IMR-90 (cell line): ENCODE data around the gene TSTD2. TPM values are rescaled to one million over a fixed set of nuclear protein-coding genes. Genes with fewer than 3 reads are reported as not detected.

Experiments used
- ATAC-seq: fragments of 200-7000 bp; cut with Tn5 transposase; 2 replicates; pipeline ENCODE4 v1.9.1; 2020; ENCODE audit warnings: low read depth, mild to moderate bottlenecking, moderate library complexity
- BruUV-seq: library from RNA; stranded (reverse); fragments of 400-500 nt; replicated peaks from 2 replicates; lab custom pipeline; 2021; lab: Mats Ljungman, UMichigan
- CTCF ChIA-PET: fragments of 300-600 bp; formaldehyde crosslinking; extraction: SDS; loops from one replicate; lab custom pipeline; 2021; ENCODE audit warnings: antibody characterized with exemption; lab: Yijun Ruan, JAX
- POLR2A ChIA-PET: fragments of 300-600 bp; sonication (Branson Sonifier 250); formaldehyde crosslinking; loops from one replicate; lab custom pipeline; 2022; ENCODE audit warnings: antibody characterized with exemption; ENCODE audit not compliant: unreplicated experiment; lab: Charles Lee
- DNase-seq: peaks from one replicate; pipeline ENCODE4 v3.0.0; 2013
- H2AFZ ChIP-seq: replicated peaks from 2 replicates; pipeline ENCODE3; 2013; ENCODE audit warnings: low read length, mild to moderate bottlenecking; ENCODE audit not compliant: poor library complexity
- H2AK5ac ChIP-seq: 2 replicates; pipeline ENCODE4 v1.6.1; 2013; ENCODE audit warnings: low read depth, low read length, inconsistent platforms
- H2AK9ac ChIP-seq: replicated peaks from 2 replicates; pipeline ENCODE3; 2013; ENCODE audit warnings: mild to moderate bottlenecking, low read depth, low read length, moderate library complexity; ENCODE audit not compliant: poor library complexity
- H2BK120ac ChIP-seq: 2 replicates; pipeline ENCODE4 v1.6.1; 2013; ENCODE audit warnings: low read depth, low read length, inconsistent platforms
- H2BK15ac ChIP-seq: 3 replicates; pipeline ENCODE4 v1.6.1; 2013; ENCODE audit warnings: low read depth, low read length, inconsistent platforms
- H2BK20ac ChIP-seq: 2 replicates; pipeline ENCODE4 v1.6.1; 2013; ENCODE audit warnings: low read depth, mild to moderate bottlenecking, inconsistent platforms, low read length, moderate library complexity
- H2BK5ac ChIP-seq: 2 replicates; pipeline ENCODE4 v1.6.1; 2013; ENCODE audit warnings: mild to moderate bottlenecking, low read depth, low read length, inconsistent platforms; ENCODE audit not compliant: poor library complexity, severe bottlenecking
- H3K14ac ChIP-seq: replicated peaks from 2 replicates; pipeline ENCODE4 v1.6.1; 2013; ENCODE audit warnings: low read depth, low read length, inconsistent platforms
- H3K18ac ChIP-seq: 2 replicates; pipeline ENCODE4 v1.6.1; 2013; ENCODE audit warnings: low read depth, low read length, control low read depth
- H3K23ac ChIP-seq: 2 replicates; pipeline ENCODE4 v1.6.1; 2013; ENCODE audit warnings: low read depth, low read length, inconsistent platforms
- H3K27ac ChIP-seq: 2 replicates; pipeline ENCODE4 v1.5.1; 2013; ENCODE audit warnings: mild to moderate bottlenecking, control low read depth, low read length; ENCODE audit not compliant: insufficient read depth
- H3K27me3 ChIP-seq: 2 replicates; pipeline ENCODE4 v1.6.1; 2013; ENCODE audit warnings: low read length; ENCODE audit not compliant: control insufficient read depth, insufficient read depth
- H3K36me3 ChIP-seq: 2 replicates; pipeline ENCODE4 v1.6.1; 2013; ENCODE audit warnings: low read length, mixed read lengths; ENCODE audit not compliant: control insufficient read depth, insufficient read depth
- H3K4ac ChIP-seq: 2 replicates; pipeline ENCODE4 v1.6.1; 2013; ENCODE audit warnings: low read depth, low read length, inconsistent platforms
- H3K4me1 ChIP-seq: 2 replicates; pipeline ENCODE4 v1.6.1; 2013; ENCODE audit warnings: low read length, mixed read lengths; ENCODE audit not compliant: control insufficient read depth, insufficient read depth
- H3K4me2 ChIP-seq: 2 replicates; pipeline ENCODE4 v1.6.1; 2013; ENCODE audit warnings: low read depth, mild to moderate bottlenecking, control low read depth, low read length, moderate library complexity
- H3K4me3 ChIP-seq: 2 replicates; pipeline ENCODE4 v1.5.1; 2013; ENCODE audit warnings: low read depth, mild to moderate bottlenecking, control low read depth, low read length, moderate library complexity; ENCODE audit not compliant: insufficient read depth
- H3K56ac ChIP-seq: 2 replicates; pipeline ENCODE4 v1.6.1; 2013; ENCODE audit warnings: low read length, inconsistent platforms; ENCODE audit not compliant: insufficient read depth; ENCODE audit errors: extremely low read depth
- H3K79me1 ChIP-seq, 2 experiments: 2 replicates each; pipeline ENCODE4 v1.6.1; 2013; ENCODE audit warnings: low read length in 2 of 2, inconsistent platforms in 1 of 2, low read depth in 1 of 2
- H3K9ac ChIP-seq: 2 replicates; pipeline ENCODE4 v1.6.1; 2013; ENCODE audit warnings: low read depth, low read length, control low read depth
- H3K9me1 ChIP-seq: 2 replicates; pipeline ENCODE4 v1.6.1; 2013; ENCODE audit warnings: low read length, inconsistent platforms; ENCODE audit not compliant: insufficient read depth
- H3K9me3 ChIP-seq: 2 replicates; pipeline ENCODE4 v1.6.1; 2013; ENCODE audit warnings: low read length; ENCODE audit not compliant: control insufficient read depth, insufficient read depth
- H4K20me1 ChIP-seq: 2 replicates; pipeline ENCODE4 v1.6.1; 2013; ENCODE audit warnings: low read length, inconsistent platforms; ENCODE audit not compliant: insufficient read depth
- H4K5ac ChIP-seq: 2 replicates; pipeline ENCODE4 v1.6.1; 2013; ENCODE audit warnings: mild to moderate bottlenecking, low read depth, low read length, control low read depth
- H4K8ac ChIP-seq, 2 experiments: 2 replicates each; pipeline ENCODE4 v1.6.1; 2013; ENCODE audit warnings: low read depth in 2 of 2, low read length in 2 of 2, control low read depth in 1 of 2, inconsistent platforms in 1 of 2
- H4K91ac ChIP-seq: 2 replicates; pipeline ENCODE4 v1.6.1; 2013; ENCODE audit warnings: low read depth, low read length, inconsistent platforms; ENCODE audit not compliant: insufficient read depth
- BHLHE40 ChIP-seq: fragments of 150-350 bp; IDR thresholded peaks from 2 replicates; pipeline ENCODE4 v1.6.1; 2016; ENCODE audit warnings: mild to moderate bottlenecking, low read depth, low read length
- CEBPB ChIP-seq: IDR thresholded peaks from 2 replicates; pipeline ENCODE4 v1.6.1; 2012; ENCODE audit warnings: low read depth, low read length, improper control_type of control experiment
- CHD1 ChIP-seq: IDR thresholded peaks from 2 replicates; pipeline ENCODE4 v1.6.1; 2012; ENCODE audit warnings: low read depth, low read length, improper control_type of control experiment
- CTCF ChIP-seq: conservative IDR thresholded peaks from 2 replicates; pipeline ENCODE4 v1.5.1; 2012; ENCODE audit warnings: mild to moderate bottlenecking, low read depth, low read length, improper control_type of control experiment
- ELK1 ChIP-seq: fragments of 150-350 bp; IDR thresholded peaks from 2 replicates; pipeline ENCODE4 v1.6.1; 2016; ENCODE audit warnings: low read depth, mild to moderate bottlenecking, low read length, moderate library complexity, borderline replicate concordance
- FOS ChIP-seq: fragments of 150-350 bp; IDR thresholded peaks from 2 replicates; pipeline ENCODE4 v1.6.1; 2016; ENCODE audit warnings: low read depth, low read length
- MAFK ChIP-seq: IDR thresholded peaks from 2 replicates; pipeline ENCODE4 v1.6.1; 2012; ENCODE audit warnings: low read depth, low read length, improper control_type of control experiment
- MAZ ChIP-seq: IDR thresholded peaks from 2 replicates; pipeline ENCODE4 v1.6.1; 2012; ENCODE audit warnings: low read depth, mild to moderate bottlenecking, low read length, improper control_type of control experiment, moderate library complexity, borderline replicate concordance
- MXI1 ChIP-seq: IDR thresholded peaks from 2 replicates; pipeline ENCODE4 v1.6.1; 2012; ENCODE audit warnings: low read depth, mild to moderate bottlenecking, low read length, moderate library complexity, borderline replicate concordance
- NFE2L2 ChIP-seq: fragments of 150-350 bp; IDR thresholded peaks from 2 replicates; pipeline ENCODE4 v1.6.1; 2016; ENCODE audit warnings: low read depth, mild to moderate bottlenecking, low read length
- POLR2A ChIP-seq: IDR thresholded peaks from 2 replicates; pipeline ENCODE4 v1.6.1; 2012; ENCODE audit warnings: mild to moderate bottlenecking, low read depth, low read length
- RAD21 ChIP-seq: IDR thresholded peaks from 2 replicates; pipeline ENCODE4 v1.6.1; 2012; ENCODE audit warnings: low read length, improper control_type of control experiment
- RCOR1 ChIP-seq: IDR thresholded peaks from 2 replicates; pipeline ENCODE4 v1.6.1; 2012; ENCODE audit warnings: mild to moderate bottlenecking, low read length, improper control_type of control experiment; ENCODE audit not compliant: insufficient replicate concordance
- RFX5 ChIP-seq: IDR thresholded peaks from 2 replicates; pipeline ENCODE4 v1.8.0; 2012; ENCODE audit warnings: low read depth, mild to moderate bottlenecking, low read length, moderate library complexity
- SMC3 ChIP-seq: fragments of 150-350 bp; IDR thresholded peaks from 2 replicates; pipeline ENCODE4 v1.6.1; 2016; ENCODE audit warnings: low read depth, mild to moderate bottlenecking, antibody characterized with exemption, low read length, moderate library complexity
- WGBS, 2 experiments: methylation state at CpG; one replicate each; pipeline versions ENCODE4 v1.1.5 to v1.1.7; 2013; ENCODE audit warnings: missing lambda C conversion rate in 2 of 2; ENCODE audit not compliant: insufficient read length in 1 of 2; ENCODE audit errors: extremely low coverage in 2 of 2; 5-methylcytosine and 5-hydroxymethylcytosine counted together
- dilution Hi-C: fragments of 300-500 bp; cut with HindIII; formaldehyde crosslinking; loops from one replicate; pipeline ENCODE4 v1.14.3; 2018; ENCODE audit warnings: low sequenced_read_pairs; ENCODE audit not compliant: unreplicated experiment
- in situ Hi-C: fragments of 300-500 bp; cut with MboI; formaldehyde crosslinking; loops from 3 replicates; pipeline ENCODE4 v1.14.3; 2019; ENCODE audit warnings: low sequenced_read_pairs, inconsistent platforms, mixed read lengths
- intact Hi-C: fragments of 100-400 bp; cut with micrococcal nuclease; formaldehyde crosslinking; loops from 2 replicates; pipeline ENCODE4 v1.10.0; 2022
- polyA plus RNA-seq, 3 experiments: library from polyadenylated mRNA; depleted of rRNA; stranded (reverse); fragments of >200 nt; gene quantifications; 2 replicates each; pipeline ENCODE4 v1.2.3, GENCODE V29; 2012; ENCODE audit warnings: low replicate concordance in 1 of 3
- total RNA-seq: library from RNA; depleted of rRNA; stranded (reverse); fragments of >200 nt; gene quantifications from 2 replicates; pipeline ENCODE4 v1.2.3, GENCODE V29; 2012
- TF ChIP-seq, protein P1 (sequence below): fragments of 150-350 bp; IDR thresholded peaks from 2 replicates; pipeline ENCODE4 v1.6.1; 2017; ENCODE audit warnings: mild to moderate bottlenecking, antibody characterized with exemption, low read length, low read depth

The TSTD2 gene
- total and polyA plus RNA-seq, 2 of the 4 experiments (the other 2 are of a cell fraction), result 11.2 to 16.3 TPM

DNA sequence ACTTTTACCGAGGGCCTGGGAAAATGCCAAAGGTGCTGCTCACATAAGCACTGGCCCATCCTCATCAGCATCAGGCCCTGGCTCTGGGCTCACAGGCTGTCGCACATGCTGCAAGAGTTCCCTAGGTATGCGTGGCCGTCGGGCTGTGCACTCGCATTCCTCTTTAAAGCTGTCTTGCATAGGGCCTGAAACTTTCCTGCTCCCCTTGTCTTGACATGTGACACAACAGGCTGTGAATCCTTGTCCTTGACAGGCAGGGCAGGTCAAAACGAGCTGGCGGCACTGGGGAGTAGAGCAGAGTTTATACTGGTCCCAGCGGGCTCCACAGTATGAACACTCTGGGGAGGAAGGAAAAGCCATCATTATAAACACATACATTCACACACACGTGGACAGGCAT lies 30.7 kb downstream of the TSTD2 start:
- Histone ChIP-seq H2AK9ac (no peak overlapping the region), H3K9me3 (no peaks in the 10 kb centered on the region), H2BK120ac (no peak overlapping the region), H4K8ac (no peak overlapping the region), H3K56ac (no peak overlapping the region), H3K4ac (no peak overlapping the region), H3K23ac (no peak overlapping the region), H3K36me3 (peaks cover 38% of the 10 kb centered on the region), H3K14ac (no peak overlapping the region), H3K79me1 (no peaks in the 10 kb centered on the region), H2AK5ac (no peak overlapping the region), H3K4me1 (no peaks in the 10 kb centered on the region; the same call in 1 of the 2 replicates), H4K91ac (no peak overlapping the region), H2BK15ac (no peak overlapping the region), H3K9me1 (no peaks in the 10 kb centered on the region; the same call in 1 of the 2 replicates), H2BK5ac (no peak overlapping the region), H4K5ac (no peak overlapping the region), H3K18ac (no peak overlapping the region), H3K27me3 (no peaks in the 10 kb centered on the region), H3K27ac (no peak overlapping the region), H4K20me1 (no peaks in the 10 kb centered on the region), H3K4me2 (no peak overlapping the region), H2AFZ (no peak overlapping the region), H3K4me3 (no peak overlapping the region), H3K9ac (no peak overlapping the region), H2BK20ac (no peak overlapping the region)
- dilution Hi-C loops (no loop called here), in situ Hi-C loops (no loop called here), intact Hi-C loops (no loop called here)
- TF ChIP-seq POLR2A, result no peak
- no peak for TF ChIP-seq CHD1
- no peak for TF ChIP-seq RAD21
- no peak for TF ChIP-seq CEBPB
- no peak for TF ChIP-seq MXI1
- TF ChIP-seq RCOR1, result no peak
- TF ChIP-seq BHLHE40, result no peak
- TF ChIP-seq, protein P1, sequence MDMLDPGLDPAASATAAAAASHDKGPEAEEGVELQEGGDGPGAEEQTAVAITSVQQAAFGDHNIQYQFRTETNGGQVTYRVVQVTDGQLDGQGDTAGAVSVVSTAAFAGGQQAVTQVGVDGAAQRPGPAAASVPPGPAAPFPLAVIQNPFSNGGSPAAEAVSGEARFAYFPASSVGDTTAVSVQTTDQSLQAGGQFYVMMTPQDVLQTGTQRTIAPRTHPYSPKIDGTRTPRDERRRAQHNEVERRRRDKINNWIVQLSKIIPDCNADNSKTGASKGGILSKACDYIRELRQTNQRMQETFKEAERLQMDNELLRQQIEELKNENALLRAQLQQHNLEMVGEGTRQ, result no peak
- TF ChIP-seq ELK1, result no peak
- TF ChIP-seq RFX5, result no peak
- no peak for TF ChIP-seq FOS
- no peak for TF ChIP-seq MAZ
- no peak for TF ChIP-seq MAFK
- no peak for TF ChIP-seq CTCF
- no peak for TF ChIP-seq NFE2L2
- no peak for TF ChIP-seq SMC3
- BruUV-seq, result no TSS peak
- no peak for DNase-seq
- ChIA-PET POLR2A (no interaction called here), CTCF (interaction anchor here (1.3 to 1.4 kb wide), 2 partner anchors 9 to 13 kb away, joined by 3 read pairs; no protein-coding TSS in a partner anchor)
- WGBS, 2 experiments, result 96% methylated on average over 5 of the region's 10 CpGs; no CpG with 5 or more reads in 1 of the 2 experiments
- no peak for ATAC-seq
